Activated CD4-positive, alpha-beta memory T cell treated with anti-CD3 and anti-CD28 coated beads, Interleukin-2, amount 10 ng/mL, durations not matched to agents 7 days and 5 days (primary cell): ENCODE measurements around the gene PCDHGB1. TPM values are rescaled to one million over a fixed set of nuclear protein-coding genes. Genes with fewer than 3 reads are reported as not detected.
"Not testable (repeated sequence)": the region's sequence is repeated elsewhere in the genome, so short reads cannot be mapped to it uniquely, and the experiment has no call there.

ENCODE experiments used
- CTCF ChIA-PET: fragments of 350-600 bp; sonication (Branson Sonifier 250); formaldehyde crosslinking; loops from one replicate; lab custom pipeline; 2021; ENCODE audit warnings: antibody characterized with exemption, inconsistent platforms; lab: Charles Lee
- POLR2A ChIA-PET: fragments of 350-600 bp; sonication (Branson Sonifier 250); formaldehyde crosslinking; loops from one replicate; lab custom pipeline; 2021; ENCODE audit warnings: antibody characterized with exemption; lab: Charles Lee
- DNase-seq: peaks from one replicate; pipeline ENCODE4 v3.0.0-alpha.2; 2020
- H3K27ac Mint-ChIP-seq: one replicate; pipeline ENCODE4 v1.8.0; 2021; ENCODE audit warnings: mild to moderate bottlenecking, mixed read lengths
- H3K27me3 Mint-ChIP-seq: one replicate; pipeline ENCODE4 v1.8.0; 2021; ENCODE audit warnings: mixed read lengths
- H3K36me3 Mint-ChIP-seq: one replicate; pipeline ENCODE4 v1.8.0; 2021; ENCODE audit warnings: low read depth, mixed read lengths
- H3K4me1 Mint-ChIP-seq: one replicate; pipeline ENCODE4 v1.8.0; 2021; ENCODE audit warnings: mixed read lengths
- H3K4me3 Mint-ChIP-seq: one replicate; pipeline ENCODE4 v1.8.0; 2021; ENCODE audit warnings: mild to moderate bottlenecking, mixed read lengths
- H3K9me3 Mint-ChIP-seq: one replicate; pipeline ENCODE4 v1.8.0; 2021; ENCODE audit warnings: mixed read lengths
- total RNA-seq, 2 experiments: library from RNA; stranded (reverse); gene quantifications; one replicate each; pipeline ENCODE4 v1.2.3, GENCODE V29; 2021

The PCDHGB1 gene
- under 1 TPM in 1 of 2 experiments, not detected in 1; 0.13 TPM for total RNA-seq

GRCh38 chr5:141349917-141350619 lies at the start of gene PCDHGB1:
Gene PCDHGB1 (plus strand): TSS chr5:141350099. CDS start chr5:141350261, 162 bp downstream.
- peaks cover 2% of the 10 kb centered on the region for H3K4me1 Mint-ChIP-seq
- ChIA-PET POLR2A (interaction anchor here (1.0 kb wide), 1 partner anchor 29 kb away, joined by 3 read pairs; the partner anchor contains the start of gene TAF7), CTCF (interaction anchor here (0.9 to 1.4 kb wide), 8 partner anchors 19 to 214 kb away, joined by 3 to 4 read pairs (median 3); partner anchors contain the start of genes PCDHGA1, PCDHGB3, PCDHGB7 and TAF7)
- peak; percentile 47 for DNase-seq
- peaks cover 10% of the 10 kb centered on the region for H3K27me3 Mint-ChIP-seq
- H3K9me3 Mint-ChIP-seq, result peaks cover 20% of the 10 kb centered on the region
- peaks cover 8% of the 10 kb centered on the region for H3K36me3 Mint-ChIP-seq
- no peak within 1 kb of the TSS for H3K27ac Mint-ChIP-seq
- no peak within 1 kb of the TSS for H3K4me3 Mint-ChIP-seq

- Mint-ChIP-seq H3K27me3 (no peaks in the 10 kb centered on the region), H3K36me3 (peaks cover 5% of the 10 kb centered on the region), H3K4me1 (no peaks in the 10 kb centered on the region), H3K27ac (no peak within 1 kb of the TSS), H3K9me3 (peaks cover 54% of the 10 kb centered on the region), H3K4me3 (no peak within 1 kb of the TSS)
- no peak for DNase-seq
- ChIA-PET CTCF (interaction anchor here (0.7 kb wide), 1 partner anchor 224 kb away, joined by 3 read pairs; no protein-coding TSS in a partner anchor), POLR2A (no interaction called here)
These were observed 46.1 kb upstream of the PCDHGB1 start, which contains the start of gene SLC25A2 for GRCh38 chr5:141303756-141304155. Gene SLC25A2 (minus strand): TSS chr5:141304049. CDS start chr5:141303865, 184 bp downstream.

GRCh38 chr5:141306630-141307029 lies 43.3 kb upstream of the PCDHGB1 start:
- H3K36me3 Mint-ChIP-seq, result peaks cover 9% of the 10 kb centered on the region
- peaks cover 64% of the 10 kb centered on the region for H3K9me3 Mint-ChIP-seq
- ChIA-PET POLR2A (no interaction called here), CTCF (interaction anchor here (1.8 kb wide), 1 partner anchor 14 kb away, joined by 4 read pairs; the partner anchor contains the start of gene TAF7)
- DNase-seq, result no peak
- no peak overlapping the region for H3K4me3 Mint-ChIP-seq
- no peak overlapping the region for H3K27ac Mint-ChIP-seq
- H3K27me3 Mint-ChIP-seq, result no peaks in the 10 kb centered on the region
- H3K4me1 Mint-ChIP-seq, result no peaks in the 10 kb centered on the region

- CTCF ChIA-PET, result no interaction called here
- peaks cover 58% of the 10 kb centered on the region for H3K36me3 Mint-ChIP-seq
- DNase-seq, result no peak
- no peak overlapping the region for H3K4me3 Mint-ChIP-seq
- no peak overlapping the region for H3K27ac Mint-ChIP-seq
- POLR2A ChIA-PET, result no interaction called here
- peaks cover 72% of the 10 kb centered on the region for H3K9me3 Mint-ChIP-seq
- no peaks in the 10 kb centered on the region for H3K27me3 Mint-ChIP-seq
- H3K4me1 Mint-ChIP-seq, result peaks cover 9% of the 10 kb centered on the region
These were observed 36.2 kb upstream of the PCDHGB1 start for GRCh38 chr5:141313711-141314110.

GRCh38 chr5:141316963-141317362 lies 32.9 kb upstream of the PCDHGB1 start:
- POLR2A ChIA-PET, H3K4me3 Mint-ChIP-seq, DNase-seq, H3K27me3 Mint-ChIP-seq, CTCF ChIA-PET, H3K27ac Mint-ChIP-seq: not testable (repeated sequence)
- Mint-ChIP-seq H3K36me3 (peaks cover 83% of the 10 kb centered on the region), H3K9me3 (peaks cover 73% of the 10 kb centered on the region), H3K4me1 (peaks cover 39% of the 10 kb centered on the region)

- H3K9me3 Mint-ChIP-seq, result peaks cover 60% of the 10 kb centered on the region
- no peak overlapping the region for H3K4me3 Mint-ChIP-seq
These were observed 30.7 kb upstream of the PCDHGB1 start for GRCh38 chr5:141319202-141319601.

GRCh38 chr5:141319699-141320098 lies 30.2 kb upstream of the PCDHGB1 start:
- H3K4me1 Mint-ChIP-seq, result peaks cover 42% of the 10 kb centered on the region
- H3K9me3 Mint-ChIP-seq, result peaks cover 57% of the 10 kb centered on the region
- H3K36me3 Mint-ChIP-seq, result peaks cover 69% of the 10 kb centered on the region
- H3K4me3 Mint-ChIP-seq, result peak overlapping the region; percentile 97
- DNase-seq, result no peak
- ChIA-PET CTCF (interaction anchor here (0.5 to 3.3 kb wide), 32 partner anchors 8 to 1017 kb away, joined by 3 to 30 read pairs (median 5); partner anchors contain the start of genes PCDHGA1, PCDHGA11, PCDHGA12 and PCDHGA2), POLR2A (interaction anchor here (0.7 to 3.0 kb wide), 21 partner anchors 8 to 374 kb away, joined by 3 to 19 read pairs (median 5); partner anchors contain the start of genes HDAC3, PCDHGA1, PCDHGA10 and PCDHGB3)
- peak overlapping the region; percentile 99 for H3K27ac Mint-ChIP-seq
- peaks cover 1% of the 10 kb centered on the region for H3K27me3 Mint-ChIP-seq

More at GRCh38 chr5:141319202-141319601, 30.7 kb upstream of the PCDHGB1 start:
- Mint-ChIP-seq H3K36me3 (peaks cover 73% of the 10 kb centered on the region), H3K4me1 (peaks cover 42% of the 10 kb centered on the region), H3K27me3 (peaks cover 1% of the 10 kb centered on the region), H3K27ac (no peak overlapping the region)
- CTCF ChIA-PET, result interaction anchor here (0.5 to 3.3 kb wide), 6 partner anchors 9 to 1016 kb away, joined by 4 to 30 read pairs (median 6); partner anchors contain the start of genes PCDHGA1 and PFDN1
- DNase-seq, result no peak
- POLR2A ChIA-PET, result interaction anchor here (0.6 to 3.0 kb wide), 7 partner anchors 10 to 245 kb away, joined by 3 to 17 read pairs (median 5); partner anchors contain the start of gene PCDHGA10

GRCh38 chr5:141320225-141321169 lies 29.4 kb upstream of the PCDHGB1 start, which contains the start of gene TAF7:
Gene TAF7 (minus strand): TSS chr5:141320784. CDS start chr5:141320044, 740 bp downstream.
- H3K27ac Mint-ChIP-seq, result peak within 1 kb of the TSS; percentile 99
- H3K4me1 Mint-ChIP-seq, result peaks cover 40% of the 10 kb centered on the region
- peaks cover 1% of the 10 kb centered on the region for H3K27me3 Mint-ChIP-seq
- peaks cover 49% of the 10 kb centered on the region for H3K9me3 Mint-ChIP-seq
- H3K36me3 Mint-ChIP-seq, result peaks cover 61% of the 10 kb centered on the region
- peak within 1 kb of the TSS; percentile 97 for H3K4me3 Mint-ChIP-seq
- CTCF ChIA-PET, result interaction anchor here (0.7 to 3.3 kb wide), 32 partner anchors 9 to 317 kb away, joined by 3 to 30 read pairs (median 4); partner anchors contain the start of genes PCDHGA1, PCDHGA11, PCDHGA12 and PCDHGA2
- POLR2A ChIA-PET, result interaction anchor here (0.7 to 3.0 kb wide), 29 partner anchors 8 to 673 kb away, joined by 3 to 19 read pairs (median 4); partner anchors contain the start of genes HDAC3, IK, PCDHGA1 and PCDHGA10
- DNase-seq, result peak; percentile 93

GRCh38 chr5:141322261-141322660 lies 27.6 kb upstream of the PCDHGB1 start:
- CTCF ChIA-PET, result interaction anchor here (0.8 kb wide), 1 partner anchor 242 kb away, joined by 3 read pairs; no protein-coding TSS in a partner anchor
- no peak overlapping the region for H3K4me3 Mint-ChIP-seq

GRCh38 chr5:141326088-141326854 lies 23.6 kb upstream of the PCDHGB1 start:
- peaks cover 12% of the 10 kb centered on the region for H3K4me1 Mint-ChIP-seq

More at GRCh38 chr5:141322261-141322660, 27.6 kb upstream of the PCDHGB1 start:
- no peak overlapping the region for H3K27ac Mint-ChIP-seq
- peaks cover 42% of the 10 kb centered on the region for H3K9me3 Mint-ChIP-seq
- peaks cover 47% of the 10 kb centered on the region for H3K36me3 Mint-ChIP-seq
- H3K27me3 Mint-ChIP-seq, result peaks cover 1% of the 10 kb centered on the region
- peaks cover 42% of the 10 kb centered on the region for H3K4me1 Mint-ChIP-seq
- DNase-seq, result no peak
- POLR2A ChIA-PET, result no interaction called here

GRCh38 chr5:141328231-141328630 lies 21.7 kb upstream of the PCDHGB1 start:
- Mint-ChIP-seq H3K27ac (no peak overlapping the region), H3K4me3 (no peak overlapping the region), H3K9me3 (peaks cover 3% of the 10 kb centered on the region), H3K27me3 (peaks cover 19% of the 10 kb centered on the region), H3K4me1 (peaks cover 5% of the 10 kb centered on the region), H3K36me3 (peaks cover 4% of the 10 kb centered on the region)
- ChIA-PET CTCF (interaction anchor here (0.9 to 4.0 kb wide), 2 partner anchors 8 to 10 kb away, joined by 4 to 30 read pairs; partner anchors contain the start of gene TAF7), POLR2A (interaction anchor here (1.0 to 1.1 kb wide), 2 partner anchors 8 to 14 kb away, joined by 3 to 9 read pairs; partner anchors contain the start of gene TAF7)
- DNase-seq, result no peak

More at GRCh38 chr5:141326088-141326854, 23.6 kb upstream of the PCDHGB1 start:
- H3K9me3 Mint-ChIP-seq, result peaks cover 15% of the 10 kb centered on the region
- peak overlapping the region; percentile 66 for H3K27ac Mint-ChIP-seq
- ChIA-PET CTCF (interaction anchor here (0.7 to 1.6 kb wide), 10 partner anchors 9 to 241 kb away, joined by 3 to 6 read pairs (median 3); partner anchors contain the start of genes PCDHGA11 and PCDHGA2), POLR2A (interaction anchor here (1.3 kb wide), 1 partner anchor 238 kb away, joined by 3 read pairs; no protein-coding TSS in a partner anchor)
- H3K36me3 Mint-ChIP-seq, result peaks cover 10% of the 10 kb centered on the region
- H3K27me3 Mint-ChIP-seq, result peaks cover 18% of the 10 kb centered on the region
- peak overlapping the region; percentile 80 for H3K4me3 Mint-ChIP-seq
- peak; percentile 76 for DNase-seq
